ENCODE measurements around the gene ZFAND2A. TPM values are rescaled to one million over a fixed set of nuclear protein-coding genes. Genes with fewer than 3 reads are reported as not detected.
"Not testable (repeated sequence)": the region's sequence is repeated elsewhere in the genome, so short reads cannot be mapped to it uniquely, and the experiment has no call there.

The ZFAND2A gene
- total RNA-seq, 4 donors from 2014 or later: 6.4 to 23.3 (median 14.0) TPM

DNA sequence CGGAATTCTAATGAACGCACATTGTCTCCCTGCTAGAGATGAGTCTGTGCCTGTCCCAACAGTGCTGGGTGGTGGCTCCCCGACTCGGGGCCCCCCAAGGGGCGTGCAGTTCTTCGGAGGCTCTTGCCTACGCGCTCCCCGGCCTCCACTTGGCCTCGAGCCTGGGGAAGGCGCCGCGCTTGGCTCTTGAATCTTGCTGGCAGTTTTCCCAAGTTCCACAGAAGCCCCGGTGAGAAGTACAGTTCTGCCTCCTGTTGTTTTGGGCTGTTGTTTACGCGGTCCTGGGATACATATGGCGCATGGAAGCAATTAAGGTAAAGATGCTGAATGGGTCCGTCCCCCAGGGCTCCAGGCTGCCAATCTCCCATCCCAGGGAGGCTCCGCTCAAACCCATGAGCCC is 40.0 kb upstream of the ZFAND2A start:
- no peak for DNase-seq
- H3K27ac ChIP-seq: no peak overlapping the region
- no peak for TF ChIP-seq POLR2A (IDR thresholded peaks at IDR 0.05)
- TF ChIP-seq, protein P1, sequence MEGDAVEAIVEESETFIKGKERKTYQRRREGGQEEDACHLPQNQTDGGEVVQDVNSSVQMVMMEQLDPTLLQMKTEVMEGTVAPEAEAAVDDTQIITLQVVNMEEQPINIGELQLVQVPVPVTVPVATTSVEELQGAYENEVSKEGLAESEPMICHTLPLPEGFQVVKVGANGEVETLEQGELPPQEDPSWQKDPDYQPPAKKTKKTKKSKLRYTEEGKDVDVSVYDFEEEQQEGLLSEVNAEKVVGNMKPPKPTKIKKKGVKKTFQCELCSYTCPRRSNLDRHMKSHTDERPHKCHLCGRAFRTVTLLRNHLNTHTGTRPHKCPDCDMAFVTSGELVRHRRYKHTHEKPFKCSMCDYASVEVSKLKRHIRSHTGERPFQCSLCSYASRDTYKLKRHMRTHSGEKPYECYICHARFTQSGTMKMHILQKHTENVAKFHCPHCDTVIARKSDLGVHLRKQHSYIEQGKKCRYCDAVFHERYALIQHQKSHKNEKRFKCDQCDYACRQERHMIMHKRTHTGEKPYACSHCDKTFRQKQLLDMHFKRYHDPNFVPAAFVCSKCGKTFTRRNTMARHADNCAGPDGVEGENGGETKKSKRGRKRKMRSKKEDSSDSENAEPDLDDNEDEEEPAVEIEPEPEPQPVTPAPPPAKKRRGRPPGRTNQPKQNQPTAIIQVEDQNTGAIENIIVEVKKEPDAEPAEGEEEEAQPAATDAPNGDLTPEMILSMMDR (IDR thresholded peaks at IDR 0.05): no peak
- intact Hi-C loops (cut with DNase I): no loop called here
- 33 to 47% methylated on average over 9 to 19 of the region's 19 CpGs for WGBS, 2 donors
- no peaks in the 10 kb centered on the region for H3K9me3 ChIP-seq
- peaks cover 0 to 84% (median 0%) of the 10 kb centered on the region in 4 donors for H3K27me3 ChIP-seq
- no peaks in the 10 kb centered on the region for H3K36me3 ChIP-seq
- H3K4me3 ChIP-seq: no peak overlapping the region
- peaks cover 0 to 8% (median 0%) of the 10 kb centered on the region in 3 donors for H3K4me1 ChIP-seq

DNA sequence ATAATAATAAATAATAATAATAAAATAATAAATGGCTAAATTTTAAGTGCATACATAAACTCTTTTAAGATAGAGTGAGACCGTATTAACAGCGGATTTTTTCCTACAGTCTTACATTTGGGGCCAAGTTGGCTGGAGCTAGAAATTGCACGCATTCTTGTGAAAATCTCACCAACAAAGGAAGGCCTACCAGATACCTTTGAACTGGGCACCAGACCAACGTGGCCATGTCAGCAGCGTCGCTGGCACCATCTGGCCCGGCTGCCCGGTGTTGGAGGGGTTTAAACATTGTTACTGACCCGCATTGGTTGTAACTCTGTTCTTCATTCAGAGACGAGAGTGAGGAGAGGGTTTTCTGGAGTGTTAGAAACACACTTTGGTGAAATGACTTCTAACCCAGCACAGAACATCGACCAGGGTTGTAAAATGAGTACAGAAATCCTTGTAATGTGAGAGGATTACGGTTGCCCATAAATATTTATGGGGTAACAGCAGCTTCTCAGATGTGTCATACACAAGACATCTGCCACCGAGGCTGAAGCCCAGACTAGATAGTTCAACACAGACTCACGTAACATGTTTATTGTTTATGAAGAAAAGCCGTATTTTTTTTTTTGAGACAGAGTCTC is 38.1 kb upstream of the ZFAND2A start:
- peaks cover 0 to 8% (median 0%) of the 10 kb centered on the region in 3 donors for H3K4me1 ChIP-seq
- TF ChIP-seq POLR2A (IDR thresholded peaks at IDR 0.05): no peak
- TF ChIP-seq, protein P1 (IDR thresholded peaks at IDR 0.05): no peak
- DNase-seq: no peak
- H3K9me3 ChIP-seq: no peaks in the 10 kb centered on the region
- H3K27me3 ChIP-seq: peaks cover 0 to 87% (median 0%) of the 10 kb centered on the region in 4 donors
- H3K27ac ChIP-seq: no peak overlapping the region
- intact Hi-C loops (cut with DNase I): no loop called here
- H3K36me3 ChIP-seq: no peaks in the 10 kb centered on the region
- no peak overlapping the region for H3K4me3 ChIP-seq
- WGBS, 2 donors: 34 to 45% methylated on average over 15 of the region's 15 CpGs

DNA sequence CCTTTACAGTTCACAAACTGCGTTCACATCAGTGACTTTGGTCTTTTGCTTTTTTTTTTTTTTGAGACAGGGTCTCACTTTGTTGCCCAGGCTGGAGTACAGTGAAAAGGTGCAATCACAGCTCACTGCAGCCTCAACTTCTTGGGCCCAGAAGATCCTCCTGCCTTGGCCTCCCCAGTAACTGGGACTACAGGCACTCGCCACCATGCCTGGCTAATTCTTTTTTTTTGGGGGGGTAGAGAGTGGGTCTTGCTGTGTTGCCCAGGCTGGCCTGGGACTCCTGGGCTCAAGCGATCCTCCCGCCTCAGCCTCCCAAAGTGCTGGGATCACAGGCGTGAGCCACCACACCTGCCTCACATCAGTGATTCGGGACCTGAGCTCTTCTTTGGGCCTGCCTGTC is 37.0 kb upstream of the ZFAND2A start:
- H3K27me3 ChIP-seq: peaks cover 0 to 88% (median 0%) of the 10 kb centered on the region in 4 donors
- H3K27ac ChIP-seq: no peak overlapping the region
- H3K4me1 ChIP-seq: peaks cover 0 to 8% (median 0%) of the 10 kb centered on the region in 3 donors
- no peak for DNase-seq
- intact Hi-C loops (cut with DNase I): no loop called here
- no peak overlapping the region for H3K4me3 ChIP-seq
- no peak for TF ChIP-seq POLR2A (IDR thresholded peaks at IDR 0.05)
- TF ChIP-seq, protein P1 (IDR thresholded peaks at IDR 0.05): no peak
- WGBS, 2 donors: 77 to 89% methylated on average over 5 to 6 of the region's 6 CpGs
- no peaks in the 10 kb centered on the region for H3K36me3 ChIP-seq
- H3K9me3 ChIP-seq: no peaks in the 10 kb centered on the region

DNA sequence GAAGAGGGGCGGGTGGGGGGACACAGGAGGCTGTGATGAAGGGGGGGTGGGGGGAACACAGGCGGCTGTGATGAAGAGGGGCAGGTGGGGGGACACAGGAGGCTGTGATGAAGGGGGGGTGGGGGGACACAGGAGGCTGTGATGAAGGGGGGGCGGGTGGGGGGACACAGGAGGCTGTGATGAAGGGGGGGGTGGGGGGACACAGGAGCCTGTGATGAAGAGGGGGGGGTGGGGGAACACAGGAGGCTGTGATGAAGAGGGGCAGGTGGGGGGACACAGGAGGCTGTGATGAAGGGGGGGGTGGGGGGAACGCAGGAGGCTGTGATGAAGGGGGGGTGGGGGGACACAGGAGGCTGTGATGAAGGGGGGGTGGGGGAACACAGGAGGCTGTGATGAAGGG is 36.4 kb upstream of the ZFAND2A start:
- H3K4me3 ChIP-seq; DNase-seq; H3K36me3 ChIP-seq; H3K9me3 ChIP-seq; intact Hi-C loops (cut with DNase I); H3K27ac ChIP-seq; H3K4me1 ChIP-seq: not testable (repeated sequence)
- H3K27me3 ChIP-seq: peaks cover 0 to 88% (median 0%) of the 10 kb centered on the region in 4 donors
- no CpG with 5 or more reads among the region's 4 CpGs for WGBS, 2 donors

DNA sequence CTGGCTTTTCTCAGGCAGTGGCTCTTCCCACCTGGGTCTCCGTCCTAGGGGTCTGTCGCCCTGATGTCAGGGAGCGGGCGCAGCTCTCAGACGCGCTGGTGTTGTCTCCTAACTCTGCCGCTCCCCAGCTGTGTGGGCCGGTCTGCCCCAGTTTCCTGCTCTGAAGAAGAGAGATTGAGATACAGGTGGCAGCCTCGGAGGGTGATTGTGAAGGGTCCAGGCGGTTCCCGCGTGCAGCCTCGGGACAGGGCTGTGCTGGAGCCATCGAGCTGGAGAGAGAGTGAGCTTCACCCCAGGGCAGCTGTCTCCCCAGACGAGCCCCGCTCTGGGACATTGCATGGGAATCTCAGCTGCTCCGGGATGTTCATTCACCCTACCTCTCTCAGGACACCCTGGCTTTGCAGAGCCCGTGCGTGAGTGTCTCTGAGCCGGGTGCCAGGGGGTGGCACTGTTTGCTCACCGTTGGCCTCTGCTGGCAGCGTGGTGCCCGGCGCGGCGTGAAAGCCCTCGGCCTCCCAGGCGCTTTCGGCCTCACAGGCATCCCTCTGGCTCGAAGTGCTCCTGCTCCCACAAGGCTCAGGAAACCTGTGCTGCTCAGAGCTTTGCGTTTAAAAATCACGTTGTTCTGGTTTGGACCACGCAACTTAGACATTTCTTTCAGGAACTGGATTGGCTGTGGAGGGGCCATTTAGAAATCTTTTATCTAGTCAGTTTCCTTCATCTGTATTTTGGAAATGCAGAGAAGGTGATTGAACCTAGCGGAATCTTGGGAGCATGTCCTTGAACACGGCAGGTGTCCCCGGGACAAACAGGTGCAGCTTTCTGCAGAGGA is 33.8 kb upstream of the ZFAND2A start:
- H3K27me3 ChIP-seq: peaks cover 0 to 88% (median 0%) of the 10 kb centered on the region in 4 donors
- H3K4me1 ChIP-seq: peaks cover 0 to 8% (median 0%) of the 10 kb centered on the region in 3 donors
- WGBS, 2 donors: 68 to 85% methylated on average over 2 to 9 of the region's 36 CpGs
- intact Hi-C loops (cut with DNase I): no loop called here
- no peak overlapping the region for H3K4me3 ChIP-seq
- TF ChIP-seq, protein P1 (IDR thresholded peaks at IDR 0.05): peak in 5 of 6 experiments; percentile 28 to 59 (median 42)
- no peak for TF ChIP-seq POLR2A (IDR thresholded peaks at IDR 0.05)
- no peaks in the 10 kb centered on the region for H3K36me3 ChIP-seq
- no peaks in the 10 kb centered on the region for H3K9me3 ChIP-seq
- H3K27ac ChIP-seq: no peak overlapping the region
- DNase-seq: no peak

Data from esophagus squamous epithelium (tissue), 5 donors.